ENCODE results near the gene IARS2.
"Not testable (repeated sequence)": the region's sequence is repeated elsewhere in the genome, so short reads cannot be mapped to it uniquely, and the experiment has no call there.

IARS2 gene

GRCh38 chr1:220112600-220112999 lies 18.7 kb downstream of the IARS2 start:
- DNase-seq (ENCODE audit: low spot score), result not testable (repeated sequence)

- DNase-seq (ENCODE audit: low spot score), result no peak
These were observed 19.3 kb downstream of the IARS2 start for GRCh38 chr1:220113136-220113695.

DNA sequence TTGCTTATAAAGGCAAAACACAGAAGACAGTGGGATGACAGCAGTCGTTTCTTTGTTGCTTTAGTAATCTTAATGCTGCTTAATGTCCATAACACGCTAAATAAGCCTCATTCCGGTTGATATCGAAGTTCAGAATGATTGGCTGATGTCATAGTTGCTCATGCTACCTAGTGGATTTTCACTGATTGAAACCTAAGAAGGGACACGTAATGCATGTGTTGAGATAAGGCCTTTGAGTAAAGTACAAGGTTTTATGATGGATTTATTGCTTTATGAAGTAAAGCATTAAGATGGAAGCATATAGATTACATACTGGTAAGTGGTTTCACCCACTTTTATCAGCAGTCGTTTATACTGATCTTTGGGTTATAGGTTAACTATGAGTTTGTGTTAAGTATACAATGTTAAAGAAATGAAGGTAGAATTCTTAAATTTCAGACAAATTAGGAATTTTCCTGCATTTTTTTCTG lies 25.1 kb downstream of the IARS2 start:
- DNase-seq (ENCODE audit: low spot score), result peak; percentile 14

DNA sequence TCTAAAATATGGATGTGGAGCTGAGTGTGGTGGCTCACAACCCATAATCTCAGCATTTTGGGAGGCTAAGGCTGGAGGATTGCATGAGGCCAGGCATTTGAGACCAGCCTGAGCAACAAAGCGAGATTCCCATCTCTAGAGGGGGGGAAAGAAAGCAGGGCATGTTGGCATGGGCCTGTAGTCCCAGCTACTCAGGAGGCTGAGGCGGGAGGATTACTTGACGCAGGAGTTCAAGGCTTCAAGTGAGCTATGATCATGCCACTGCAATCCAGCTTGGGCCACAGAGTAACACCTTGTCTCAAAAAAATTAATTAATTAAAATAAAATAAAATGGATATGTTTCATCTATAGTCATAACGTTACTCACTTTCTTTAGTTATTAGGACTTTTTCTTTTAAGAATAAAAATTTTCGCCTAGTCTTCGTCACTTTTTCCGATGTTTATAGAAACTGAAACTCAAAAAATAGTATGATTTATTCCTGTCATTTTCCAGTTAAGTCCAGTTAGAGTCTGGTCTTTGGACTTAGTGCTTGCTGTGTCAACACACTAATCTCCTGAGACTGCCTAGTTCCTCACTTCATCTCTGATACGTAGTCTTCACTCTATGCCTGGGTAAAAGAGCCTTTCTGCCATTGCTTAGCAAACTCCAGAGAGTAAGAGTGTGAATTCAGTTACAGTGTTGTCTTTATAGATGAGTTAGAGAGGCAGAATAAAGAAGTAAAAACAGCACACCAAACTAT lies 28.0 kb downstream of the IARS2 start:
- DNase-seq (ENCODE audit: low spot score), result no peak

- DNase-seq (ENCODE audit: low spot score), result no peak
These were observed 29.1 kb downstream of the IARS2 start for GRCh38 chr1:220123066-220123465.

- peak; percentile 9 for DNase-seq (ENCODE audit: low spot score)
These were observed 30.0 kb downstream of the IARS2 start for GRCh38 chr1:220123889-220124288.

- DNase-seq (ENCODE audit: low spot score), result no peak
These were observed 30.6 kb downstream of the IARS2 start for GRCh38 chr1:220124542-220124941.

DNA sequence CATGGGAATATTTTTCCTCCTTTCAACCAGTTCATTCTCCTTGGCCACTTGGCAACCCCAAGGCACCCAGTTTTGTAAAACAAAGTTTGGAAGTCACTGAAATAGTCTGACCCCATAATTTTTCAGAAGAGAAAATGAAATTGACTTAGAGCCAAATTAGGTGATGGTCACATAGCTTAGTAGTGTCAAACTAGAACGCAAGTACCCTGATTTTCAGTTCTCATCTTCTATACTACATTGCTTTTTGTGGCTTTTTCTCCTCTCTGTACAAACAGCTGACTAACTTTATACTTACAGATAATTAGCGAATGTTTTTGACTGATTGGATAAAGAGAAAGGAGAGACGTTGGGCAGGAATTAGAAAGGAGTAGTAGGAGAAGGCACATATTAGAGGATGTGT lies 33.1 kb downstream of the IARS2 start:
- no peak for DNase-seq (ENCODE audit: low spot score)

DNA sequence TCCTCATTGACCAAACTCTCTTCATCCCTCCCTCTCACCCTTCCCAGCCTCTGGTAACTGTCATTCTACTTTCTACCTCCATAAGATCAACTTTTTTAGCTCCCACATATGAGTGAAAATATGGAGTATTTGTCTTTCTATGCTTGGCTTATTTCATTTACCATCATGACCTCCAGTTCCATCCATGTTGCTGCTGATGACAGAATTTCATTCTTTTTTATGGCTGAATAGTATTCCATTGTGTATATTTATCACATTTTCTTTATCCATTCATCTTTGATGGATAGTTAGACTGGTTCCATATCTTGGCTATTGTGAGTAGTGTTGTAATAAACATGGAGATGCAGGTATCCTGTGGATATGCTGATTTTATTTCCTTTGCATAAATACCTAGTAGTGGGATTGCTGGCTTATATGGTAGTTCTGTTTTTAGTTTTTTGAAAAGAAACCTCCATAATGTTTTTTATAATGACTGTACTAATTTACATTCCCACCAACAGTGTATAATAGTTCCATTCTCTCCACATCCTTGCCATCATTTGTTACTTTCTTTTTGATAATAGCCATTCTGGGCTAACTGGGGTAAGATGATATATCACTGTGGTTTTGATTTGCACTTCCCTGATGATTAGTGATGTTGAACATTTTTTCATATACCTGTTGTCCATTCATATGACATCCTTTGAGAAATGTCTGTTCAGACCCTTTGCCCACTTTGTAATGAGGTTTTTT lies 35.7 kb downstream of the IARS2 start:
- no peak for DNase-seq (ENCODE audit: low spot score)

- no peak for DNase-seq (ENCODE audit: low spot score)
These were observed 41.8 kb downstream of the IARS2 start for GRCh38 chr1:220135755-220136154.

- no peak for DNase-seq (ENCODE audit: low spot score)
These were observed 43.3 kb downstream of the IARS2 start for GRCh38 chr1:220137019-220137786.

DNA sequence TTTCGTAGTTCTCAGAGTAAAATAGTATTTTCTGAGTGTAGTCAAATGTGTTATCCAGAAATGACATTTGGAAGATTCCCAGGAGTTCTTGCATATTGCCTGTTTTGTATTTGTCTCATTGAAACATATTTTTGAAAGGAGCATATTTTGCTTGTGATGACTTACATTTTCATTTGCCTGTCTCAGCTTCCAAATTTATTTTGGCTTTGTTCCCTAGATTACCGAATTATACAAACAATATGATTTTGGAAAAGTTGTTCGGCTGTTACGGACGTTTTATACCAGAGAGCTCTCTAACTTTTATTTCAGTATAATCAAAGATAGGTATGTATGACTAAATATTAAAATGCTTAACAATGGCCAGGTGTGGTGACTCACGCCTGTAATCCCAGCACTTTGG lies 46.0 kb downstream of the IARS2 start:
- DNase-seq (ENCODE audit: low spot score), result no peak

DNA sequence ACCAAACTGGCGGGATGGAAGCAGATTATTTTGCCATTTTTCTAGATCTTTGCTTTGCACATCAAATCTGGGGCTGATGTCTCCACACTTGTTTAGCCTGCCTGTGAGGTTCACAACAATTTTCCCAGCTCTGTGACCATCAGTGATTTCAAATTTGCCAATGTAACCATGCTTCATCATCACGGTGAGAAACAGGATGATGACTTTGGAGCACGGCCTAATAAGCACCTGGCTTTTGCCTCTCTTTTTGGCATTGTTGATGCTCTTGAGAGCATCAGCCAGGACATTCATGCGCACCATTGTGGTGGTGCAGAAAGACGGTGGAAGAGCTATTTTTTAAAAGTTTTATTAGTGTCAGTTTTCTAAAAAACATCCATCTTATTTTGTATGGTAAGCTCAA lies 50.1 kb downstream of the IARS2 start:
- DNase-seq (ENCODE audit: low spot score), result no peak

- DNase-seq (ENCODE audit: low spot score), result no peak
These were observed 55.8 kb downstream of the IARS2 start for GRCh38 chr1:220149742-220150141.

GRCh38 chr1:220151454-220151853 lies 57.5 kb downstream of the IARS2 start:
- no peak for DNase-seq (ENCODE audit: low spot score)

DNA sequence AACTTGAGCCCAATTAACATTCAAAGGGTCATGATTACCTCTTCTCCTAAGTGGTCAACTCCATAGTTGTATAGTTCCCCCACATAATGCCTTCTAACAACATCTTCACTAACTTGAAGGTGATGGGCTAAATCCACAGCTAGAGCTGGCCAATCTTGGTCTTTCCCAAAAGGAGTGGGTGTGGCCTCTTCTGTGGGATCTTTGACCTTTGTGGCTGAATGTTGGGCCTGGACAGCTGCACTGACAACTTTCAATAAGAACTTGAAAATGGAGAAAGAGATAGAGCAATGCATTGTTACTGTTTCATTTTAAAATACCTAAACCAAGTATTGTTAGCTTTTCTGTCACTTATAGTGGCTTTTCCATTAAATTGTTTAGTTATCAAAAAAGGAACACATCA lies 59.2 kb downstream of the IARS2 start:
- no peak for DNase-seq (ENCODE audit: low spot score)

DNA sequence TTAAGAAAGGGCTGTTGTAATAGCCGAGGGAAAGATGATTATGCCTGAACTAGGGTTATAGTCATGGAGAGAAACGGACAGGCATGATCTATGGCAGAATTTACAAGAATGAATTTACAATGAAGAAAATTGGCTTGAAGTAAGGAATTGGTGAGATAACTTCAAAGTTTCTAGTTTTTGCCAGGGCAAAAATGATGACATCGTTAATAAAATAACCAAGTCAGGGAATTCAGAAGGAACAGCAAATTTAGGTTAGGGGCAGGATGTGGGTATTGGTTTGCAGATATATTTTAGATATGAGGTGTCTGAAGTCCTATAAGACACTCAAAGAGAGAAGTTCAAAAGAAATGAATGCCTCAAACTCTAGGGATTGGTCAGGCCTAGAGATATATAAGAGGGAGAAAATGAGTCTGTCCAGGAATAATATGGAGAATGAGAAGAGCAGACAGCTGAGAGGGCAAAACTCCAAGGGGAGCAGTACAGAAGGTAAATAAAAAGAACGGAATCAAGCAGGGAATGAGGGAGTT lies 62.8 kb downstream of the IARS2 start:
- no peak for DNase-seq (ENCODE audit: low spot score)

DNA sequence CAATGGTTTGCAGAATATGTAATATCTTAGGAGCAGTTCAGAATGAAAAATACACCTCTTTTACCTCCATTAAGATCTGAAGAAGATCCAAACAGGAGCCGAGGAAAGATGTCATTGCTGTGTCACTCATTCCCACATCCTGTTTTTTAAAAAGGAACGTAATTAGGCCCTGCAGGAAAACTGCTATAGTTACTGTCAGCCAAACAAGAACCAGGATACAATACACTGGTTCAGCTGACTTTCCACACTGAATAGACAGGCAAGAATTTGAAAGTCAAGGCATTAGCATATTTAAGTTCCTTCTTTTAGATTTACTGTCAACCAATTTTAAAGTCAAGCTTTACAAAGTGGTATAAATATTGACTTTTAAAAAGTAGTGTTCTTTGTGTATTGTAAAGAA lies 63.8 kb downstream of the IARS2 start:
- no peak for DNase-seq (ENCODE audit: low spot score)

GRCh38 chr1:220158530-220158929 lies 64.6 kb downstream of the IARS2 start:
- DNase-seq (ENCODE audit: low spot score), result not testable (repeated sequence)

GRCh38 chr1:220159041-220159440 lies 65.1 kb downstream of the IARS2 start:
- no peak for DNase-seq (ENCODE audit: low spot score)

DNA sequence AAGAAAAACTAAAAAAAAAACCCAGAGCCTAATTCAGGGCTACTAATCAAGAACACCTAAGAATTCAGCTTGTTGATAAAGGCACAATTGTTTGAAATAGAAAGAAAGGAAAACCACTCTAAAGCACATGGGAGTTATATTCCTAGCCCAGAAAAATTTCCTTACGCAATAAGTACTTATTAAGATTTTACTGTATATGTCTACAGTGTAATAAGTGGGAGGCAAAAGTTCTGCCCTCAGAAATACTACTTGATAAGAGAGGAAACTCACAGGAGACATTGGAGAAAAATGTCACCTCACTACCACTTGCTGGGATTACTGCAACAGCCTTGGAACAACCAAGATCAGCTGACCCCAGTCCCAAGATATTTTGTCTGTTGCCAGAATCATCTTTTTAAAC lies 66.1 kb downstream of the IARS2 start:
- no peak for DNase-seq (ENCODE audit: low spot score)

DNA sequence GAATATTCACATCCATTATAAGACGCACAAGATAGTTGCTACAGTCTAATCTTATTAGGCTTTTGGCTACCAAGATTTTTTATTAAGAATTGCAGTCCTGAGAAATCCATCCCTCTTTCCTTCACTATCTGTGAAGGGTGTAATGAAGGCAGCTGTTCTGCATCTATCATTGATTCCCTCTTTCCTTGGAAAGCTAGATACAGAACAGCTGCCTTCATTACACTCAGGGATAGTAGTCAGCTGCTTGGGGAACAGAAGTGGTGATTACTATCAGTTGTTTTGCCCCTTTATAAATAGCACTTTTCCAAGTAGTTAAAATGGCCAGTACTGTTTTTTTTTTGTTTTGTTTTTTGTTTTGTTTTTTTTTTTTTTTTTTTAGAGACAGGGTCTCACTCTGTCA lies 70.2 kb downstream of the IARS2 start:
- DNase-seq (ENCODE audit: low spot score), result peak; percentile 41

Data from SK-N-DZ (cell line).